ENCODE measurements around the gene PITX1. TPM values are rescaled to one million over a fixed set of nuclear protein-coding genes. Genes with fewer than 3 reads are reported as not detected.
"Not testable (repeated sequence)": the region's sequence is repeated elsewhere in the genome, so short reads cannot be mapped to it uniquely, and the experiment has no call there.

Gene PITX1
- total RNA-seq, 1 experiment from 2014 or later: 52.2 TPM

DNA sequence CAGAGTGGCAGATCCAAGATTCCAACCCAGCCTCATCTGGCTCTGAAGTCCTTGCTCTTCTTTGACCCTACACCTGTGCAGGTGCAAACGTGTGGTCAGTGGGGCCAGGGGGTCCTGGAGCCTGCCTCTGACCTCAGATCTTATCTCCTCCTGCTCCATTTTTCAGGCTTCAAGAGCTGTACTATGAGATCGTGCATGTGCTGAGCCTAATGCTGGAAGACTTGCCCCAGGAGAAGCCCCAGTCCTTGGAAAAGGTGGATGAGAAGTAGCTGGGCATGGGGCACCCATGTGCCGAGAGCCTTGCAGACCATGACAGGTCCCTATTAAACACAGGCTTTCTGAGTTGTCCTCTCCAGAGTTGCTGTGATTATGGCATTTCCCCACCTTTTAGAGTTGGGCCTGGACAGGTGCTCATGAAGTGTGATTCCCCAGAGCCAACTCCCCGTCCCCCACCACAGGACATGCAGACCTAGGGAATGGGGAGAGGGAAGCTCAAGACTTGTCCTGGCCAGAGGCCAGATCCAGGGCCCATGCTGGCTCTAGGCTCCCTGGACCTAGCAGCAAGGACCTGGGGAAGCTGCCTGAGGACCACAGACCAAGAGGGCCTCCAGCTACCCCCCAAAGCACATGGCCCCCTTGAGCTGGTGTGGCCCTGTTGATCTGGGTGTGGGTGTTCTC is 22.5 kb downstream of the PITX1 start:
- no peak for DNase-seq (ENCODE audit: low read depth)

DNA sequence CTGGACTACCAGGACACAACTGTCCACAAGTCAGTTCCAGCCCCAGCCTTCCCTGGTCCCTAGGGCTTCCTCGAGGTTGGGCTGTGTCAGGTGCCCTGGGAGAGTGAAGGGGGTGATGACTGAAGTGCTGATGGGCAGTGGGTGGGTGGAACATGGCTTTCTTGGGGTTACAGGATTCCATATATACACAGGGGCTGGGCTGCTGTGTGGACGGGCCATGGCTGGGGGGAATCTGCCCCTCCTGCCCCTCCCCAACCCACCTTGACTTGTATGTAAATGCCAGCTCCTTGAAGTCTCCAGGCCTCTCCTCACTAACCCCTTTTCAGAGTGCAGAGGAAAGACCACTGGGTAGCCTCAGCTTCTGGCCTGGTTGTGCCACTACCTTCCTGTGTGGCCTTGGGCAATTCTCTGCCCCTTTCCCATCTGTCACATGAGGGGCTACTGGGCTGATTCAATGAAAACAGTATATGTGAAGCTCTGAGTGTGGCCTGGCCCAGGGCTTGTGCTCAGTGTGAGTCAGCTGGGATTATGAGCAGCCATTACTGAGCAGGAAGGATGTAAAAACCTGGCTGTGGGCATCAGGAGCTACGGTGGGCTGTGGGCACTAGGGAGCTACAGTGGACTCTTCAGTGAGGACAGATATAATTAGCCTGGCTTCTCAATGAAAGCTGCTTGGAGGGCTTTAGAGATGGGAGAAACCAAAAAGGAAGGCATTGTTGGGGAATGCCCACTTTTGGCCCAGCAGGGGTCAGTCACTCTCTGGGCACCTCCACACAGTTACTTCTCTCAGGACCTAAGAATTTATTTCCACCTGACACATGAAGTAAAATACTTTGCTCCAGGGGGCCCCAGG is 23.3 kb downstream of the PITX1 start:
- DNase-seq (ENCODE audit: low read depth): peak; percentile 29

DNA sequence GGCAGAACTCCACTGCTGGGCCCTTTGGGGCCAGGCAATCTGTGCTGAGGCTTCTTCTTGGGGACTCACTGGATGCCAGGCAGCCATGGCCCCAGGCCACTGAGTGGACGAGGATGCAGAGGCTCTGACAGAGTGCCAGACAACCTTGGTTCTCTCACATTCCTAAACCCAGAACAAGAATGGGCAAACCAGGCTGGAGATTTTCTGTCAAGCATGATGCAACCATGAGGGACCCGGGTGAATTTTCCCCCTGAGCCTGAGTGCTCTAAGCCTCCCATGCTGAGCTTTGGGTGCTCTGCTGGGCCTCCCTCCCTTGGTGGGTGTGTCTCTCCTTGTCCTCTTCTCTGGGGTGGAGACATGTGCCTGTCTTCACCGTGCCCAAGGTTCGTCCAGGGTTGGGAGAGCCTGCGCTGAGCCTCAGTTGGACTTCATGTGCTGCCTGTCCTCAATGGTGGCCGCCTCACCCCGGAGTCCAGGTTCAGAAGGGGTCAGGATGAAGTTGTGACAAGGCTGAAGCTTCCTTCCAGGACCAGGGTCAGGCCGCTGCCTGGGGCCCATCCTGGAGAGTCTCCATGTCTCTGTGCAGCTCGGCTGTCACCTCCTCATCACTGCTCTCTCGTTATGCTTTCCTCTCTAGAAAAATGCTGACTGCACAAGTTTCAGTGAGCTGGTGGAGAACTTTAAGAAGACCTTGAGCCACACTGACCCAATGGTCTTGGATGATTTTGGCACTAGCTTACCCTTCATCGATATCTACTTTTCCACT is 24.1 kb downstream of the PITX1 start:
- DNase-seq (ENCODE audit: low read depth): no peak

DNA sequence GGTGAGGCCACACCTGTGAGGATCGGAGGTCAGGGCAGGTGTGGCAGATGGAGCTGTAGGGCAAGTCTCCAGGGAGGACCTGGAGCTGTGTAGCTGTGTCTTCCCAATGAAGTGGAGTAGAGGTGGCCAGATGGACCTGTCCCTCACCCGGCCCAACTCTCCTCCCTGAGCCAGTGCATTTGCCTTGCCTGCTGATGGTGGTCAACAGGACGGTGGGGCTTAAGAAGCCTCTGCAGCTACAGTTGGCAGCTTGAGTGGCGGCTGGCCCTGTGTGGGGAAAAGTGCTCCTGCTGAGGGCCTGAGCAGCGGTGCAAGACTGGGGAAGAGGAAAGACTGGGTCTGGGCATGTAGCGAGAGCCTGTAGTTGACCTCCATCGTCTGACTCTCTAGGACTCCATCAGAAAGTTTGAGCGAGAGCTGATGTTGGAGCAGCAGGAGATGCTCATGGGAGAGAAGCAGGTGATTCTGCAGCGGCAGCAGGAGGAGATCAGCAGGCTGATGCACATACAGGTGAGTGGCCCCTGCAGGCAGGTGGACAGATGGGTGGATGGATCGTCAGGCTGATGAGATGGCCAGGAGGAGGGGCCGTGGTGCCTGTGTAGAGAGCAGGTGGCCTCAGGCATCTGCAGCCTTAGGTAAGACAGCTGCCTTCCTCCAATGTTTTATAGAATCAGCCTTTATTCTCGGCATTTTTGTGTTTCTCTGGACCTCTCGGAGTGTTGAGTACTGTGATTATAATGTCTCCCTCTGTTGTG is 24.9 kb downstream of the PITX1 start:
- DNase-seq (ENCODE audit: low read depth): no peak

DNA sequence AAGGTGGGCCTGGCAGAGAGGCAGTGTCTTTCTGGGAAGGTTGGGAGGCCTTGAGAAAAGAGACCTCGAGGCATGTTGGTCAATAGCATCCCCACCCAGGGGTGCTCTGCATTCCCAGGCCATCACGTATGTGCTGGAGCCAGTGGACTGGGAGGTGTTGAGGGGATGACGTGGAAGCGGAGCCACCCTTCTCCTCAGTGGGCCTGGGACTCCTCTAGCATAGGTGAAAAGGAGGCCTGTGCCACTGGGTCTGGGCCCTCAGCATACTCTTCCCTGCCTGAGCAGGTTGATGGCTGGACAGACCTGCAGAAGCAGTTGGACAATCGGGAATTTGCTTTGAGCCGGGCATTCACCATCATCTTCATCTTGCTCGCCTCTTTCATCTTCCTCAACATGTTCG is 25.5 kb downstream of the PITX1 start:
- DNase-seq (ENCODE audit: low read depth): no peak

DNA sequence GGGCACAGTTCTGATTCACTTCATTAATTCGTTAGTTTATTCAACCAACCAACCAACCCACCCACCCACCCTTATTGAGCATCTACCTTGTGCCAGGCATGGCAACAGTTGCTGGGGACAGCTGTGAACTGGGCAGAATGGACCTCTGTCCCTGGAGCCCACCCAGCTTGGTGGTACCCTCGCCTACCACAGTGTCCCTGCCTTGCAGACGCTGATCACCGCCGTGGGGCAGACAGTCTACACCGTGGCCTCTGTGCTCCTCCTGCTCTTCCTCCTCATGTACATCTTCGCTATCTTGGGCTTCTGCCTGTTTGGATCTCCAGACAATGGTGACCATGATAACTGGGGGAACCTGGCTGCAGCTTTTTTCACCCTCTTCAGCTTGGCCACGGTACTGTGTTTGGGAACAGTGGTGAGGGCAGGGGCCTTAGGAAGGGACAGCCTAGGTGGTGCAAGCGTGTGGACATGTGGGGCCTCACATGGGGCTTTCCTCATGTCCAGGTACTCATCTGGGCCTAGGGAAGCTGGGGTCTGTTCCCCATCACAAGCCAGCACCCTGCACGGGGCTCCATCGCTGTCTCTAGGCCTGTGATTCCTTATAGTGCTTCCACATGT is 26.2 kb downstream of the PITX1 start:
- DNase-seq (ENCODE audit: low read depth): no peak

DNA sequence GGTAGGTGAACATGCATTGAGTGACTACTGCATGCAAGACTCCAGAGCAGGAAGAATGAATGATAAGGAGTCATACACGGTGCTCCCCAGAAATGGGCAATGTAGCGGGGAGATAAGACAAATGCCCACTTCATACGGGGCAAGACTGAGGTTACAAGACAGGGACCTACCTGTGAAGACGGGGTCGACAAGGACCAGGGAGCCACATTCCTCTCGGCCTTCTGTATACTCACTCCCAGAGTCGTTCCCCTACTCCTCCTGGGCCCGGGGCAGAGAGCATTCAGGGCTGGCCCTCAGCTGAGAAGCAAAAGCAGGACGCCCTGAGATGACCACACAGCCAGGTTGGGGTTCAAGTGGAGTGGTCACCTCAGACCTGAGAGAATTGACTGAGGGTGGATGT is 26.7 kb downstream of the PITX1 start:
- no peak for DNase-seq (ENCODE audit: low read depth)

DNA sequence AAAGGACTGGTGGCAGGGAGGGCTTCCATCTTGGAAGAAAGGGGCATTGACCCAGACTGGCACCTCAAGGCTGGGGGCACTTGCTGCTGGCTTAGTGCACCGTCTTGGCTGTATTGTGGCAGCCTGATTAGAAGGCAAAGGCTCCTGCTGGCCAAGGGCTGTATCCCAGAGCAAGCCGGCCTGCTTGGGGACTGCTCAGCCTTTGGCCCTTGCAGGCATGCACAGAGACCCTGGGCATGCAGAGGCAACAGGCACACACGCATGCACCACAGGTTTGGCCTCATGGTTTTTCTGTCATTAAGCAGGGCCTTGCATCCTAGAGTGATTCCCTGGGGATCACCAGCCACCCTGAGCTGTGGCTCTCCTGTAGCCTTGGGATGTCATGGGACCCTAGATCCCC is 29.0 kb downstream of the PITX1 start:
- no peak for DNase-seq (ENCODE audit: low read depth)

DNA sequence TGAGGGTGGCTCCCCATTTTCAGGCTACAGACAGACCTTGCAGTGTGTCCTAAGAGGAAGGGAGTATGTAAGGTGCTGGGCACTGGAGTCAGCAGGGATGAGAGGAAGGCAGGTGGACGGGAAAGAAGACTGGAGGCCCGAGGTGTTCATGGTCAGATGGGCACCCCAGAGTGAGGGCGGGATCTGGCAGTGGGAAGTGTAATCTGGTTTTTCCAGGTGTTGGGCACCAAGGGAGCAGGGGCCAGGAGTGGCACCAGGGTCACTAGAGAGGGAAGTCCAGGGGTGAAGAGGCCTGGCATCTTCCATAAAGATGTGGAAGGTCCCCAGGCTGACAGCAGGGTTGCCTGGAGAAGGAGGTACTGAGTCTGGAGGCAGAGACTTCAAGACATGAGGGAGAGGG is 29.7 kb downstream of the PITX1 start:
- no peak for DNase-seq (ENCODE audit: low read depth)

DNA sequence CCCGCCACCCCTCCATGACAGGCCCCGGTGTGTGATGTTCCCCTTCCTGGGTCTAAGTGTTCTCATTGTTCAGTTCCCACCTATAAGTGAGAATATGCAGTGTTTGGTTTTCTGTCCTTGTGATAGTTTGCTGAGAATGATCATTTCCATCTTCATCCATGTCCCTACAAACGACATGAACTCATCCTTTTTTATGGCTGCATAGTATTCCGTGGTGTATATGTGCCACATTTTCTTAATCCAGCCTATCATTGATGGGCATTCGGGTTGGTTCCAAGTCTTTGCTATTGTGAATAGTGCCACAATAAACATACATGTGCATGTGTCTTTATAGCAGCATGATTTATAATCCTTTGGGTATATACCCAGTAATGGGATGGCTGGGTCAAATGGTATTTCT is 36.0 kb downstream of the PITX1 start:
- not testable (repeated sequence) for DNase-seq (ENCODE audit: low read depth)

DNA sequence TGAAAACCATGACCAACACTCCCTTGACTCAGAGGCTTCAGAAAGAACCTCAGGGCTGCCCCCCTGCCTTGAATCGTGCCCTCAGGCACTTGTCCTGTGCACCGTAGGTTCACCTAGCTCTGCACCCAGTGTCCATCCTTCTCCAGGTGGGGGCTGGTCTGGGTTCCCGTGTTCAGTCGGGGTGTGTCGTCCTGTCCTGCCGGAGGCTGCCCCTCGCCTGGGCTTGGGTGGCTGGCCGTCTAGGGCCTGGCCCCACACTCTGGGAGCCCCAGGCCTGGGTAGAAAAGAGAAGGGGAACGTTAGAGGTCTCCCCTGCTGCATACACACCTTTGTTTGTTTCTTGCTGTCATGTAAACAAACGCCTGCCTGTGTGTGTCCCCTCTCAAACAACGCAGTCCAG is 37.0 kb downstream of the PITX1 start:
- no peak for DNase-seq (ENCODE audit: low read depth)

DNA sequence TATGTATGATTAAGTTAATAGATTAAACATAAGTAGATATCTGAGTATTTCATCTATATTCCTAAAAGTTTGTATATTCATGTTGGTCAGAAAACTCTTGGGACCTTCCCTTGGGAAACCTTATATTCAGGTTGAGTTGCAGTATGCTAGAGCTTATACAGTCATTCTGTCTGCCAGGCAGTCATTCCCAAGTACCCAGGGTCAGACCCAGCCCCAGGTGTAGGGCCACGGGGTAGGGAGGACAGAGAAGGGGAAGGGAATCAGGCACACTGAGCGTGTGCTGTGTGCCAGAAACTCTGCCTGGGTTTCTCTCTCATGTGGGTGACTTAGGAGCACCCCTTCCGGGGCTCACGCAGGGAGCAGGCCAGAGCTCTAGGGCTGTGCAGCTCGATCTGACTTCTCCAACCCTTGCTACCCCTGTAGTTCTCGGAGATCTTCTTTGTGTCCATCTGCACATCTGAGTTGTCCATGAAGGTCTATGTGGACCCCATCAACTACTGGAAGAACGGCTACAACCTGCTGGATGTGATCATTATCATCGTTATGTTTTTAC is 38.1 kb downstream of the PITX1 start:
- no peak for DNase-seq (ENCODE audit: low read depth)

DNA sequence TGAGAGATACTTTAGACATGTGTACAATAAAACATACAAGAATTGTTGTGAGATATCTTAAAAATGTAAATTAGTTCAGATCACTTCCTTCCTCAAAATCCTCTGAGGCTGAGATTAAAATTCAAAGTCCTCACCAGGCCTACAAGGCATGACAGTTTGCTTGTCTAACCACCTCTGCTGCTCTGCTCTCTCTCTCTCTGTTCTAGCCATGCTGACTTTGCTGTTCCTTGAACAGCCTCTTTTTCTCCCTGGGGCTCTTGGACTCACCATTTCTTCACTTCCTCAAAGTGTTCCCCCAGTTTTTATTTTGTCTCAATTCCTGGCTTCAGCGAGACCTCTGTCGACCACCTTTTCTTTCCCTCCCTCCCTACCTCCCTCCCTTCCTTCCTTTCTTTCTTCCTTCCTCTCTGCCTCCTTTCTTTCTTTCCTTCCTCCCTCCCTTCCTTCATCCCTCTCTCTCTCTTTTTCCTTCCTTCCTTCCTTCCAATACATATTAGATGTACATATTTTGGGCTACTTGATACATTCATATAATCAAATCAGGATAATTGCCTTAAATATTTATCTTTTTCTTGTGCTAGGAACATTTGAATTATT is 39.4 kb downstream of the PITX1 start:
- DNase-seq (ENCODE audit: low read depth): no peak

DNA sequence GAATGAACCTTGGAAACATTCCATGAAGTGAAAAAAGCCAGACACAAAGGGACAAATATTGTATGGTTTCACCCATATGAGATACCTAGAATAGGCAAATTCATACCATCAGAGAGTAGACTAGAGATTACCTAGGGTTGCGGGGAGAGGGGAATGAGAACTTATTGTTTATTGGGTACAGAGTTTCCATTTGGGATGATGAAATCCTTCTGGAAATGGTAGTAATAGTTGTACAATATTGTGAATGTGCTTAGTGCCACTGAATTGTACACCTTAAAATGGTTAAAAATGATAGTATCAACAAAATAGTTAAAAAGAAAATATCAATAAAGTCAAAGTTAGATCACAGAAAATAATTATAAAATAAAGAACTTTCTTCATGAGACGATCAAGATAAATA is 40.9 kb downstream of the PITX1 start:
- DNase-seq (ENCODE audit: low read depth): no peak

DNA sequence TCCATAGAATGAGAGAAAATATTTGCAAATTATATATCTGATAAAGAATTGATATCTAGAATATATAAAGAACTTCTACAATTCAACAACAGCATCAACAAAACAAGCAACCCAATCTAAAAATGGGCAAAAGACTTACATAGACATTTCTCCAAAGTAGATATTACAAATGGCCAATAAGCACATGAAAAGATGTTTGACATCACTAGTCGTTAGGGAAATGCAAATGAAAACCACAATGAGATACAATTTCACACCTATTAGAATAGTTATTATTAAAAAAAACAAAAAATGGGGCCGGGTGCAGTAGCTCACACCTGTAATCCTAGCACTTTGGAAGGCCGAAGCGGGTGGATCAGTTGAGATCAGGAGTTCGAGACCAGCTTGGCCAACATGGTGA is 41.9 kb downstream of the PITX1 start:
- DNase-seq (ENCODE audit: low read depth): no peak

DNA sequence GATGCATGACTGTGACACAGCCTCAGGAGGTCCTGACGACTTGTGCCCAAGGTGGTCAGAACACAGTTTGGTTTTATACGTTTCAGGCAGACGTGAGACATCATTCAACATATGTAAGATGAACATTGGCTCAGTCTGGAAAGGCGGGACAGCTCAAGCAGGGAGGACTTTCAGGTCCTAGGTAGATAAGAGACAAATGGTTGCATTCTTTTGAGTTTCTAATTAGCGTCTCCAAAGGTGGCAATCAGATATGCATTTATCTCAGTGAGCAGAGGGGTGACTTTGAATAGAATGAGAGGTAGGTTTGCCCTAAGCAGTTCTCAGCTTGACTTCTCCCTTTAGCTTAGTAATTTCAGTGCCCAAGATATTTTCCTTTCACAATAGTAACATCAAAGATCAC is 43.8 kb downstream of the PITX1 start:
- DNase-seq (ENCODE audit: low read depth): not testable (repeated sequence)

DNA sequence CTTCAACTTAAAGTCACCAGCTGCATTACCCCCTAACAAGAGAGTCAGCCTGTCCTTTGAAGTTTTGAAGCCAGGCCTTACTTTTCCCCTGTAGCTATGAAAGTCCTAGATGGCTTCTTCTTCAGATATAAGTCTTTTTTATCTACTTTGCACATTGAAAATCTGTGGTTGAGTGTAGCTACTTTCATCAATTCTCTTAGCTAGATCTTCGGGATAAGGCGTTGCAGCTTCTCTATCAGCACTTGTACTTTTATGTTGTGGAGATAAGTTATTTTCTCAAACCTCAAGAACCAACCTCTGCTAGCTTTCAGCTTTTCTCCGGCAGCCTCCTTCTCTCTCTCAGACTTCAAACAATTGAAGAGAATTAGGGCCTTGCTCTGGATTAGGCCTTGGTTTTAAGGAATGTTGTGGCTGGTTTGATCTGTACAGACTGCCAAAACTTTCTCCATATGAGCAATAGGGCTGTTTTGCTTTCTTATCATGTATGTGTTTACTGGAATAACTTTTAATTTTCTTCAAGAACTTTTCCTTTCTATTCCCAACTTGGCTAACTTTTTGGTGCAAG is 44.7 kb downstream of the PITX1 start:
- DNase-seq (ENCODE audit: low read depth): no peak

DNA sequence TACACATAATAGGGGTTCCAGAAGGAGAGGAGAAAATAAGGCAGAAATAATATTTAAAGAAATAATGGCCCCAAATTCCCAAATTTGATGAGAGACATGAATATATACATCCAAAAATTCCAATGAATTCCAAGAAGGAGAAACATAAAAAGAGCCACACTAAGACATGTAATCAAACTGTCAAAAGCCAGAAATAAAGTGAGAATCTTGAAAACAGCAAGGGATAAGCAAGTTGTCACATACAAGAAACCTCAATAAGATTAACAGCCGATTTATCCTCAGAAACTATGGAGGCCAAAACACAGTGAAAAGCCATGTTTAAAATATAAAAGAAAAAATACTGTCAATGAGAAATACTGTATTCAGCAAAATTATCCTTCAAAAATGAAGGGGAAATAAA is 51.8 kb downstream of the PITX1 start:
- no peak for DNase-seq (ENCODE audit: low read depth)

DNA sequence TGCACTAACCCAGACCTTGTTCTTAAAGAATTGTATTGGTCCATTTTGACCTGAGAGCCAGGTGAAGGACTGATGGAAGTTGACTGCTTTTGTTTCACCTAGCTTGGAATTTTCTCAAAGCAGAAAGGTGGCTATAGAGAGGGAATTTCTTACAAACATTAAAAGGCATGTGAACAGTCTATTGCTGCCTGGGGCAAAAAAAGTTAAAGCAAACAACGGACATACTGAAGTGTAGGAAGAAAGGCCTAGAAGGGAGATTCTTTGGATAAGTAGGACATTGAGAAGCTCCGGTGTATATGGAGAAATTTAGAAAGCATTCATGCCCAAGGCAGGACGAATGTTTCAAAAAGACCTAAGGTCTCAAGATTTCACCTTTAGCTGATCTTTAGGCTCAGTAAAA is 54.6 kb downstream of the PITX1 start:
- DNase-seq (ENCODE audit: low read depth): no peak

Data from HT1080 (cell line).